ENCODE measurements around the gene POM121.
"Not testable (repeated sequence)": the region's sequence is repeated elsewhere in the genome, so short reads cannot be mapped to it uniquely, and the experiment has no call there.

POM121 gene

GRCh38 chr7:72949686-72950085, 24.8 kb downstream of the POM121 start:
- not testable (repeated sequence) for DNase-seq (ENCODE audit: low read depth)

GRCh38 chr7:72950432-72950831, 25.5 kb downstream of the POM121 start:
- DNase-seq (ENCODE audit: low read depth) = not testable (repeated sequence)

GRCh38 chr7:72953901-72954562, 29.1 kb downstream of the POM121 start:
- not testable (repeated sequence) for DNase-seq (ENCODE audit: low read depth)

GRCh38 chr7:72954563-72955198, 29.8 kb downstream of the POM121 start:
- not testable (repeated sequence) for DNase-seq (ENCODE audit: low read depth)

GRCh38 chr7:72960029-72960428, 35.1 kb downstream of the POM121 start:
- DNase-seq (ENCODE audit: low read depth) = not testable (repeated sequence)

- DNase-seq (ENCODE audit: low read depth) = not testable (repeated sequence)
These were observed 35.9 kb downstream of the POM121 start for GRCh38 chr7:72960626-72961345.

- not testable (repeated sequence) for DNase-seq (ENCODE audit: low read depth)
These were observed 36.4 kb downstream of the POM121 start for GRCh38 chr7:72961346-72961650.

- not testable (repeated sequence) for DNase-seq (ENCODE audit: low read depth)
These were observed 38.2 kb downstream of the POM121 start for GRCh38 chr7:72963056-72963455.

GRCh38 chr7:72965186-72965975, 40.5 kb downstream of the POM121 start:
- not testable (repeated sequence) for DNase-seq (ENCODE audit: low read depth)

GRCh38 chr7:72966892-72967291, 42.0 kb downstream of the POM121 start:
- DNase-seq (ENCODE audit: low read depth) = not testable (repeated sequence)

GRCh38 chr7:72968980-72969516, 44.2 kb downstream of the POM121 start, which contains the start of gene TRIM74:
TSS of gene TRIM74 (minus strand) at chr7:72969466. CDS start at chr7:72966157, 3,309 bp downstream.
- DNase-seq (ENCODE audit: low read depth) = not testable (repeated sequence)

GRCh38 chr7:72969688-72970087, 44.8 kb downstream of the POM121 start:
- DNase-seq (ENCODE audit: low read depth) = not testable (repeated sequence)

GRCh38 chr7:72971505-72971904, 46.6 kb downstream of the POM121 start:
- DNase-seq (ENCODE audit: low read depth) = not testable (repeated sequence)

GRCh38 chr7:72974781-72975180, 49.9 kb downstream of the POM121 start:
- not testable (repeated sequence) for DNase-seq (ENCODE audit: low read depth)

- not testable (repeated sequence) for DNase-seq (ENCODE audit: low read depth)
These were observed 50.9 kb downstream of the POM121 start for GRCh38 chr7:72975656-72976286.

GRCh38 chr7:72976434-72976833, 51.5 kb downstream of the POM121 start:
- not testable (repeated sequence) for DNase-seq (ENCODE audit: low read depth)

GRCh38 chr7:72980382-72980781, 55.5 kb downstream of the POM121 start:
- DNase-seq (ENCODE audit: low read depth) = not testable (repeated sequence)

- not testable (repeated sequence) for DNase-seq (ENCODE audit: low read depth)
These were observed 57.2 kb downstream of the POM121 start for GRCh38 chr7:72982084-72982483.

- DNase-seq (ENCODE audit: low read depth) = not testable (repeated sequence)
These were observed 65.4 kb downstream of the POM121 start for GRCh38 chr7:72990146-72990913.

- DNase-seq (ENCODE audit: low read depth) = not testable (repeated sequence)
These were observed 70.6 kb downstream of the POM121 start for GRCh38 chr7:72995484-72995883.
